Heart left ventricle (tissue), 13 donors: ENCODE measurements around the gene DDT.

Source experiments
- POLR2A ChIP-seq, 2 donors: fragments of 450-650 bp; IDR thresholded peaks; one replicate each; pipeline ENCODE4 v1.6.1; 2017; ENCODE audit warnings: antibody characterized with exemption in 2 of 2, mild to moderate bottlenecking in 2 of 2, moderate library complexity in 2 of 2
- TF ChIP-seq, protein P1 (sequence below), 12 donors: fragments of 200-600 bp; sonication (generic) in 4 of 12; IDR thresholded peaks; one replicate each; pipeline versions ENCODE4 v1.5.0 to v1.8.0; 2018 to 2022; ENCODE audit warnings: antibody characterized with exemption in 12 of 12, mild to moderate bottlenecking in 5 of 12
- donor health status: ischemic (EF 13 %, LVEDD 7.1; RV severe dilation, severe dysfunction).
- donor health status: DM: no; HTN: yes; CAD: no.
- donor health status: DM: no; HTN: no; CAD: no.
- donor health status: ischemic (EF 25% LVEDD 6.9; RV normal size, moderate dysfunction).
- donor health status: ischemic (EF 25% LVEDD 5.7; RV mildly dilated, moderate dysfunction).
- donor health status: ischemic (EF 35%, LVEDD 5.7; RV mildly dilated, moderate dysfunction).
- donor health status: nonischemic (EF 11% LVEDD 7.7; RV severe dilation, severe dysfunction).
- donor health status: DM: yes; HTN: yes; CAD: no.
- donor health status: PGD.
- donor health status: ischemic (EF 29% LVEDD 5.4; RV normal size, mild dysfunction).
- donor health status: nonischemic (EF 23%, LVEDD 6.1; RV moderate dilation, normal function).

DNA sequence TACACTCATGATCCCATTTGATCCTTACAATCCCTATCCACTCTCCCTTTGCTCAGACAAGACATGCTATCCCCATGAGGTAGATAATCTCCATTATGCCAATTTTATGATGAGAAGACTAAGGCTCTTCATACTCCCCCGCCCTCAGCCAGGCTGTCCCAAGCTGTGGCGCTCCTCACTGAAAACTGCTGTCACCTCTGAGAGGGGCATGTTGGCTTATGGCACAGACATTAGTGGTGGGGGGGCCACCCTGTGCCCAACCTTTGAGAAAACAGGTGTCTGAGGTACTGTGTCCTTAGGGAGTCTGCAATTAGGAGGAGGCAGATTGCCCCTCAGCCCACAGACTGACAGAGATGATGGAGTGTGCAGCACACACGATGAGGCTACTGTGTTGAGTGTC, 5.2 kb downstream of the DDT start:
- TF ChIP-seq, protein P1, sequence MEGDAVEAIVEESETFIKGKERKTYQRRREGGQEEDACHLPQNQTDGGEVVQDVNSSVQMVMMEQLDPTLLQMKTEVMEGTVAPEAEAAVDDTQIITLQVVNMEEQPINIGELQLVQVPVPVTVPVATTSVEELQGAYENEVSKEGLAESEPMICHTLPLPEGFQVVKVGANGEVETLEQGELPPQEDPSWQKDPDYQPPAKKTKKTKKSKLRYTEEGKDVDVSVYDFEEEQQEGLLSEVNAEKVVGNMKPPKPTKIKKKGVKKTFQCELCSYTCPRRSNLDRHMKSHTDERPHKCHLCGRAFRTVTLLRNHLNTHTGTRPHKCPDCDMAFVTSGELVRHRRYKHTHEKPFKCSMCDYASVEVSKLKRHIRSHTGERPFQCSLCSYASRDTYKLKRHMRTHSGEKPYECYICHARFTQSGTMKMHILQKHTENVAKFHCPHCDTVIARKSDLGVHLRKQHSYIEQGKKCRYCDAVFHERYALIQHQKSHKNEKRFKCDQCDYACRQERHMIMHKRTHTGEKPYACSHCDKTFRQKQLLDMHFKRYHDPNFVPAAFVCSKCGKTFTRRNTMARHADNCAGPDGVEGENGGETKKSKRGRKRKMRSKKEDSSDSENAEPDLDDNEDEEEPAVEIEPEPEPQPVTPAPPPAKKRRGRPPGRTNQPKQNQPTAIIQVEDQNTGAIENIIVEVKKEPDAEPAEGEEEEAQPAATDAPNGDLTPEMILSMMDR (IDR thresholded peaks at IDR 0.05) = no peak
- TF ChIP-seq POLR2A (IDR thresholded peaks at IDR 0.05) = no peak
